Gastroesophageal sphincter (tissue), 4 donors: ENCODE data around the gene FYN. TPM values are rescaled to one million over a fixed set of nuclear protein-coding genes. Genes with fewer than 3 reads are reported as not detected.

Experiments
- ATAC-seq: fragments of 150-250 bp; one replicate; pipeline ENCODE4 v1.9.1; 2016; ENCODE audit warnings: mild to moderate bottlenecking, moderate library complexity
- H3K27ac ChIP-seq, 4 donors: fragments of 200-600 bp; sonication (generic) in 3 of 4; 1 replicate in 3 of 4; 2 replicates in 1 of 4; pipeline ENCODE4 v1.5.1; 2016 to 2019
- H3K27me3 ChIP-seq: fragments of 200-600 bp; sonication (generic); one replicate; pipeline ENCODE4 v1.5.1; 2019
- H3K36me3 ChIP-seq, 2 donors: fragments of 200-600 bp; sonication (generic); one replicate each; pipeline ENCODE4 v1.5.1; 2019; ENCODE audit warnings: control low read depth in 1 of 2
- H3K4me1 ChIP-seq, 3 donors: fragments of 200-600 bp; sonication (generic); 1 replicate in 2 of 3; 2 replicates in 1 of 3; pipeline ENCODE4 v1.5.1; 2016 to 2019; ENCODE audit warnings: control low read depth in 2 of 3
- H3K4me3 ChIP-seq, 2 donors: fragments of 200-600 bp; sonication (generic); one replicate each; pipeline ENCODE4 v1.5.1; 2019; ENCODE audit warnings: mild to moderate bottlenecking in 1 of 2, moderate library complexity in 1 of 2
- H3K9me3 ChIP-seq, 3 donors: fragments of 200-600 bp; sonication (generic); one replicate each; pipeline ENCODE4 v1.5.1; 2017 to 2019; ENCODE audit warnings: control low read depth in 2 of 3
- CTCF ChIP-seq, 4 experiments: fragments of 200-600 bp in 2 of 4; fragments of 450-650 bp in 2 of 4; sonication (generic) in 1 of 4; IDR thresholded peaks; one replicate each; pipeline ENCODE4 v1.5.1; 2017 to 2019; ENCODE audit warnings: antibody characterized with exemption in 4 of 4, mild to moderate bottlenecking in 2 of 4, moderate library complexity in 2 of 4
- EP300 ChIP-seq: sonication (generic); formaldehyde crosslinking; IDR thresholded peaks from one replicate; pipeline ENCODE4 v1.6.1; 2017; ENCODE audit warnings: antibody characterized with exemption, mild to moderate bottlenecking
- POLR2A ChIP-seq, 2 donors: fragments of 450-650 bp; IDR thresholded peaks; one replicate each; pipeline ENCODE4 v1.6.1; 2017; ENCODE audit warnings: antibody characterized with exemption in 2 of 2, mild to moderate bottlenecking in 2 of 2, moderate library complexity in 1 of 2
- POLR2AphosphoS5 ChIP-seq: sonication (generic); formaldehyde crosslinking; IDR thresholded peaks from one replicate; pipeline ENCODE4 v1.6.1; 2017; ENCODE audit warnings: antibody characterized with exemption
- WGBS, 2 donors: methylation state at CpG; one replicate each; pipeline ENCODE4 v1.1.5; 2018; ENCODE audit warnings: low coverage in 1 of 2; 5-methylcytosine and 5-hydroxymethylcytosine counted together
- total RNA-seq, 4 donors: library from RNA; depleted of rRNA; stranded (reverse); fragments of >200 nt; gene quantifications; one replicate each; pipeline ENCODE4 v1.1.0, GENCODE V29; 2016

The FYN gene
- total RNA-seq, 4 donors from 2014 or later = 58.6 to 101 (median 69.9) TPM

DNA sequence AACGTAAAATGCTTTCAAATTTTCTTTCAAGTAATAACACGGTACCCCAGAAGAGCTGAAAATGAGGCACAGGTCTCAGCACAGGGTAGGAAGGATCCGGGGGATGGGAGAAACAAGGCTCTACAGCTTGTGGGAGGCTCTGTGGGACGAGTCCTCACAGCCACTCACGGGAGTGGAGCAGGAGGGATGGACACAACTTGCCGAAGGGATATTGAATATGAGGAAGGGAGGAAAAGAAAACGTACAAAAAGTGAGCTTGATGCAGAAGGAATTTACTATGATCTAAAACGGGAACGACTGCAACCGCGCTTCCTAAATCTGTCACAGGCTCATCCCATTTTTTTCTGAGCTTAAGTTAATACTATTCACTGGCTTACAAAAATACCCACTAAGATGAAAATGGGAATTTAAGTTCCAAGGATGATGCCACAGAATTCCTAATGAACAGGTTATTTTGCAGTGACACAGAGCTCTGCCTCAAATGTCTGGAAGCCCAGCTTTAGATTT lies 72.9 kb downstream of the FYN start:
- TF ChIP-seq POLR2AphosphoS5 = no peak
- no peak for TF ChIP-seq CTCF (IDR thresholded peaks at IDR 0.05)
- no peak for TF ChIP-seq POLR2A (IDR thresholded peaks at IDR 0.05)
- no peak for TF ChIP-seq EP300
- Histone ChIP-seq H3K9me3 (no peaks in the 10 kb centered on the region), H3K36me3 (no peaks in the 10 kb centered on the region), H3K4me3 (no peak overlapping the region), H3K27ac (no peak overlapping the region), H3K4me1 (peaks cover 0 to 51% (median 7%) of the 10 kb centered on the region in 3 donors), H3K27me3 (no peaks in the 10 kb centered on the region)
- ATAC-seq = no peak
- WGBS, 2 donors = 39 to 49% methylated on average over 9 to 11 of the region's 11 CpGs

DNA sequence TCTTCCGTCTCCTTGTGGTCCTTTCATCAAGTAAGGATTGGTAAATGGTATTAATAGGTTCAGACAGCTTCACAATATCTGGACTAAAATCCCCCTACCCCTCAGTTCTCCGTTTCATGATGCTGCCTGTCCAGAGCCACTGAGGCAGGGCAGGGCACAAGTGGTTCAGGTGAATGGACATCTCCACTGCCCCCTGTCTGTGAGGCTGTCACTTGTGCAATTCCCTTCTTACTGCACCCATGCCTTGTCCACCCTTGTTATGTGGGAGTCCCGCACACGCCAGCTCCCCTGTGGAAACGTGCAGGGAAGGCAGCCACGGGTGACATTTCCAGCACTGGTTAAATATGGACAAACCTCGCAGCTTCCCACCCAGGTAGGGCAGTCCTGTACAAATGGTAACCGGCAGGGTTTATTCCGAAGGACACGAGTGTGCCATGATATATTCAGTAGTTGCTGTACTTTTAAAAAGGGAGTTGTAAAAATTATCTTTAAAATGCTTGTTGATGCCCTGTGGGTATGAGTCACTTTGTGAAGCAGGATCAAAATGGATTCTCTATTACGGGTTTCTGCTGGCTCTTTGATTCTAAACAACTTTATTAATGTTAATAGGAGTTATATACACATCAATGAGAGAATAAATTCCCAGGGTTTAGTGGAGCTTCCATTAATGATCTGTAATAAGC lies 73.5 kb downstream of the FYN start:
- Histone ChIP-seq H3K4me3 (no peak overlapping the region), H3K27me3 (no peaks in the 10 kb centered on the region), H3K36me3 (no peaks in the 10 kb centered on the region), H3K27ac (no peak overlapping the region), H3K4me1 (peaks cover 0 to 45% (median 5%) of the 10 kb centered on the region in 3 donors), H3K9me3 (no peaks in the 10 kb centered on the region)
- no peak for ATAC-seq
- 73 to 88% methylated on average over 6 to 10 of the region's 11 CpGs for WGBS, 2 donors
- peak in 1 of 4 experiments; percentile 10 for TF ChIP-seq CTCF (IDR thresholded peaks at IDR 0.05)
- no peak for TF ChIP-seq POLR2AphosphoS5
- TF ChIP-seq EP300 = no peak
- TF ChIP-seq POLR2A (IDR thresholded peaks at IDR 0.05) = no peak

DNA sequence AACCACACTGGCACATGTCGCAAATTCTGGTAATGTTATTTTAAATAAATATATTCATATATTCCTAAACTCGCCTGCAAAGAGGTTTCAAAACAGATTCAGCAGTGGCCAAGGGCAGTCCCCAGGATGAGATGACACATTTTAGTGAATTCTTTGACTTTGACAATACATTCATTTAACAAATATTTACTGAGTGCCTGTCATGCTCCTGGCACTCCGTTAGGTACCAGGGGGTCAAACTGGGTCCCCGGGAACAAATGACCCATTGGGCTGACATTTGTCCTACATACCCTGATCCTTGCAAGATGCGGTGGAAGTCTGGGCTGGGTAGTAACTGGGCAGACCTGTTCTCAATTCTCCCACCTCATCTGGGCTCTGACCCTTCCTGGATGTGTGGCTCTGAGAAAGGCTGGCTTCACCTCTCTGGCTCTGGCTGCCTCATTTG lies 74.9 kb downstream of the FYN start:
- no peaks in the 10 kb centered on the region for H3K9me3 ChIP-seq
- H3K27ac ChIP-seq = no peak overlapping the region
- H3K27me3 ChIP-seq = no peaks in the 10 kb centered on the region
- ATAC-seq = no peak
- WGBS, 2 donors = 70 to 74% methylated on average over 3 to 5 of the region's 5 CpGs
- no peak for TF ChIP-seq EP300
- TF ChIP-seq POLR2A (IDR thresholded peaks at IDR 0.05) = no peak
- no peak for TF ChIP-seq POLR2AphosphoS5
- no peak for TF ChIP-seq CTCF (IDR thresholded peaks at IDR 0.05)
- peaks cover 0 to 34% (median 0%) of the 10 kb centered on the region in 3 donors for H3K4me1 ChIP-seq
- H3K4me3 ChIP-seq = no peak overlapping the region
- H3K36me3 ChIP-seq = no peaks in the 10 kb centered on the region

DNA sequence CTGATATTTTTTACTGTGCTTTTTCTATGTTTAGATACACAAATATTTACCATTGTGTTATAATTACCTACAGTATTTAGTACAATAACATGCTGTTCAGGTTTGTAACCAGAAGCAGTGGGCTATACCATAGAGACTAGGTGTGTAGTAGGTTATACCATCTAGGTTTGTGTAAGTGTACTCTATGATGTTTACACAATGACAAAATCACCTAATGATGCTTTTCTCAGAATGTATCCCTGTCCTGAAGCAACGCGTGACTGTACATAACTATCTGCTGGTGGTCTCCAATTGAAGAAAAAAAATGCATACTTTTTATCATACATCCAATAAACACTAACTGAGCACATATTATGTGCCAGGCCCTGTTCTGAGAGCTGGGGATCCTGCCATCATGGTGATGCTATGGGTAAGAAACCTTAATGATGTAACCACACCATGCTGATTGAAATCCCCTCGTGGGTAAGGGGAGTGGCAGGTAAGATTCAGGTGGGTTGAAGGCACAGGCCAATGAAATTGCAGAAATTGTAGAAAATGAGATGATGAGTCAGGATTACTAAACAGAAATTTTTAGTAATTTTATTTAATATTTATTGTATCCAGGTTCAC lies 76.8 kb downstream of the FYN start:
- TF ChIP-seq EP300 (no peak), POLR2AphosphoS5 (no peak), POLR2A (IDR thresholded peaks at IDR 0.05) (no peak), CTCF (IDR thresholded peaks at IDR 0.05) (no peak)
- no peak overlapping the region for H3K27ac ChIP-seq
- no peaks in the 10 kb centered on the region for H3K27me3 ChIP-seq
- H3K4me1 ChIP-seq = peaks cover 0 to 32% (median 0%) of the 10 kb centered on the region in 3 donors
- WGBS, 2 donors = 94 to 100% methylated on average over 3 of the region's 3 CpGs
- no peaks in the 10 kb centered on the region for H3K36me3 ChIP-seq
- no peak for ATAC-seq
- no peaks in the 10 kb centered on the region for H3K9me3 ChIP-seq
- H3K4me3 ChIP-seq = no peak overlapping the region
